NT2/D1 (cell line): ENCODE results near the gene TSC2.

ENCODE experiments used
- SUZ12 ChIP-seq: IDR thresholded peaks from 2 replicates; pipeline ENCODE4 v1.6.1; 2011; ENCODE audit not compliant: insufficient read length, insufficient read depth; ENCODE audit errors: extremely low read depth
- YY1 ChIP-seq: IDR thresholded peaks from 2 replicates; pipeline ENCODE4 v1.6.1; 2011; ENCODE audit not compliant: insufficient read length, insufficient read depth
- ZNF274 ChIP-seq: IDR thresholded peaks from 2 replicates; pipeline ENCODE4 v1.6.1; 2011; ENCODE audit warnings: mild to moderate bottlenecking, low read depth, low read length

- TF ChIP-seq SUZ12 (no peak), ZNF274 (no peak), YY1 (no peak)
Measured at GRCh38 chr16:1998360-1998835, 49.4 kb upstream of the TSC2 start.
